Measurements from ENCODE around the gene GHITM. TPM values are rescaled to one million over a fixed set of nuclear protein-coding genes. Genes with fewer than 3 reads are reported as not detected.
A peak's percentile ranks its signal among the peaks of the same experiment; 100 is the strongest.

GHITM gene
- total and polyA plus RNA-seq, 2 experiments from 2014 or later, result 97.1 to 105 TPM

DNA sequence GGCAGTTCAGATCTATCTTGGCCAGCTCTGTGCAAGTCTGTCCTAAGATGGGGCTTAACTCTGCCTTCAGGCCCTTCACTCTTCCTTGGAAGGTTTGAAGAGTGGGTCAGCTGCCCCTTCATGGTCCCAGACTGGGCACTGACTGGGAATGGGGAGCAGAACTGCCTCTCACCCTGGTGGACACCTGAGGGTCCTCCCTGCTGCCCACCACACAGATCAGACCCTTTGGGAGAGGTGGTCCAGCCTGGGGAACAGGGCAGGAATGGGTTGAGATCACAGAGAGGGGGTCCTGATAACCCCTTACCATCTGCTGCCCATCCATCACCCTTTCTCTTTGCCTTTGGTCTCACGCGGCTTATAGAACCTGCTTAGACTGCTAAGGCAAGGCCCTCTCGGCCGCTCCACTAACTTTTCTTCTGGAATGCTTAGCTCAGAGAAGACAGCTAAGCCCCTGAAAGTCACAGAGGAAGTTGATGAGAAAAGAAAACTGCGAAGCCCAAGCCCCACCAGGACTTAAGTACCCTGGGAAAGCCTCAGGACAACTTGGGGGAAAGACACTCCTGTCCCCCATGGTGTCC lies 54.6 kb downstream of the GHITM start:
- Histone ChIP-seq H4K20me1 (replicated peaks; ENCODE audit: insufficient read depth) (no peaks in the 10 kb centered on the region), H3K36me3 (ENCODE audit: insufficient read depth) (no peaks in the 10 kb centered on the region), H3K4me1 (ENCODE audit: insufficient read depth) (peaks cover 3% of the 10 kb centered on the region; the same call in 1 of the 2 replicates), H3K4me3 (peak overlapping the region; percentile 78), H3K4me2 (peak overlapping the region; percentile 94), H3K79me2 (replicated peaks; ENCODE audit: insufficient read depth) (no peaks in the 10 kb centered on the region), H2AFZ (peak overlapping the region; percentile 98), H3F3A (replicated peaks; ENCODE audit: low read depth) (no peaks in the 10 kb centered on the region), H3K27me3 (ENCODE audit: insufficient read depth) (peaks cover 40% of the 10 kb centered on the region), H3K27ac (ENCODE audit: low read depth) (no peak overlapping the region), H3K9me2 (ENCODE audit: insufficient read depth) (no peaks in the 10 kb centered on the region)
- Mint-ChIP-seq H3K36me3 (ENCODE audit: low read depth) (no peaks in the 10 kb centered on the region), H3K4me1 (peaks cover 5% of the 10 kb centered on the region), H3K4me3 (peak overlapping the region; percentile 72), H3K9me3 (no peaks in the 10 kb centered on the region), H3K27ac (no peak overlapping the region), H3K27me3 (ENCODE audit: insufficient read depth, low read depth, poor library complexity) (peaks cover 40% of the 10 kb centered on the region)
- TF ChIP-seq STAT1 (IDR thresholded peaks at IDR 0.05; ENCODE audit: unreplicated experiment) (no peak), ETS1 (IDR thresholded peaks at IDR 0.05) (no peak), ZNF462 (CRISPR knock-in tag; IDR thresholded peaks at IDR 0.05) (no peak), EZH2 (IDR thresholded peaks at IDR 0.05; ENCODE audit: low read depth, unreplicated experiment) (no peak), JUNB (IDR thresholded peaks at IDR 0.05; ENCODE audit: unreplicated experiment) (no peak), ZNF114 (CRISPR knock-in tag; IDR thresholded peaks at IDR 0.05) (no peak), POLR2AphosphoS5 (IDR thresholded peaks at IDR 0.05; ENCODE audit: low read depth) (no peak), NANOG (IDR thresholded peaks at IDR 0.05; ENCODE audit: borderline replicate concordance) (no peak), ZNF331 (CRISPR knock-in tag; IDR thresholded peaks at IDR 0.05; ENCODE audit: low read depth) (no peak), CREB1 (CRISPR knock-in tag; IDR thresholded peaks at IDR 0.05; ENCODE audit: low read depth) (no peak), EZH2phosphoT487 (IDR thresholded peaks at IDR 0.05; ENCODE audit: unreplicated experiment) (no peak)
- TF ChIP-seq, protein P1, sequence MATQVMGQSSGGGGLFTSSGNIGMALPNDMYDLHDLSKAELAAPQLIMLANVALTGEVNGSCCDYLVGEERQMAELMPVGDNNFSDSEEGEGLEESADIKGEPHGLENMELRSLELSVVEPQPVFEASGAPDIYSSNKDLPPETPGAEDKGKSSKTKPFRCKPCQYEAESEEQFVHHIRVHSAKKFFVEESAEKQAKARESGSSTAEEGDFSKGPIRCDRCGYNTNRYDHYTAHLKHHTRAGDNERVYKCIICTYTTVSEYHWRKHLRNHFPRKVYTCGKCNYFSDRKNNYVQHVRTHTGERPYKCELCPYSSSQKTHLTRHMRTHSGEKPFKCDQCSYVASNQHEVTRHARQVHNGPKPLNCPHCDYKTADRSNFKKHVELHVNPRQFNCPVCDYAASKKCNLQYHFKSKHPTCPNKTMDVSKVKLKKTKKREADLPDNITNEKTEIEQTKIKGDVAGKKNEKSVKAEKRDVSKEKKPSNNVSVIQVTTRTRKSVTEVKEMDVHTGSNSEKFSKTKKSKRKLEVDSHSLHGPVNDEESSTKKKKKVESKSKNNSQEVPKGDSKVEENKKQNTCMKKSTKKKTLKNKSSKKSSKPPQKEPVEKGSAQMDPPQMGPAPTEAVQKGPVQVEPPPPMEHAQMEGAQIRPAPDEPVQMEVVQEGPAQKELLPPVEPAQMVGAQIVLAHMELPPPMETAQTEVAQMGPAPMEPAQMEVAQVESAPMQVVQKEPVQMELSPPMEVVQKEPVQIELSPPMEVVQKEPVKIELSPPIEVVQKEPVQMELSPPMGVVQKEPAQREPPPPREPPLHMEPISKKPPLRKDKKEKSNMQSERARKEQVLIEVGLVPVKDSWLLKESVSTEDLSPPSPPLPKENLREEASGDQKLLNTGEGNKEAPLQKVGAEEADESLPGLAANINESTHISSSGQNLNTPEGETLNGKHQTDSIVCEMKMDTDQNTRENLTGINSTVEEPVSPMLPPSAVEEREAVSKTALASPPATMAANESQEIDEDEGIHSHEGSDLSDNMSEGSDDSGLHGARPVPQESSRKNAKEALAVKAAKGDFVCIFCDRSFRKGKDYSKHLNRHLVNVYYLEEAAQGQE (IDR thresholded peaks at IDR 0.05; ENCODE audit: unreplicated experiment), result no peak
- TF ChIP-seq, protein P2, sequence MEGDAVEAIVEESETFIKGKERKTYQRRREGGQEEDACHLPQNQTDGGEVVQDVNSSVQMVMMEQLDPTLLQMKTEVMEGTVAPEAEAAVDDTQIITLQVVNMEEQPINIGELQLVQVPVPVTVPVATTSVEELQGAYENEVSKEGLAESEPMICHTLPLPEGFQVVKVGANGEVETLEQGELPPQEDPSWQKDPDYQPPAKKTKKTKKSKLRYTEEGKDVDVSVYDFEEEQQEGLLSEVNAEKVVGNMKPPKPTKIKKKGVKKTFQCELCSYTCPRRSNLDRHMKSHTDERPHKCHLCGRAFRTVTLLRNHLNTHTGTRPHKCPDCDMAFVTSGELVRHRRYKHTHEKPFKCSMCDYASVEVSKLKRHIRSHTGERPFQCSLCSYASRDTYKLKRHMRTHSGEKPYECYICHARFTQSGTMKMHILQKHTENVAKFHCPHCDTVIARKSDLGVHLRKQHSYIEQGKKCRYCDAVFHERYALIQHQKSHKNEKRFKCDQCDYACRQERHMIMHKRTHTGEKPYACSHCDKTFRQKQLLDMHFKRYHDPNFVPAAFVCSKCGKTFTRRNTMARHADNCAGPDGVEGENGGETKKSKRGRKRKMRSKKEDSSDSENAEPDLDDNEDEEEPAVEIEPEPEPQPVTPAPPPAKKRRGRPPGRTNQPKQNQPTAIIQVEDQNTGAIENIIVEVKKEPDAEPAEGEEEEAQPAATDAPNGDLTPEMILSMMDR (conservative IDR thresholded peaks at IDR 0.05; ENCODE audit: low read depth in 2 of 2), result no peak
- no peak; the same call in 2 of the 3 replicates for ATAC-seq
- DNase-seq (ENCODE audit: low spot score), result no peak
